Gastroesophageal sphincter (tissue), 3 donors: ENCODE data around the gene SLC6A3.

Experiments
- POLR2A ChIP-seq, 2 donors: fragments of 450-650 bp; IDR thresholded peaks; one replicate each; pipeline ENCODE4 v1.6.1; 2017; ENCODE audit warnings: antibody characterized with exemption in 2 of 2, mild to moderate bottlenecking in 2 of 2, moderate library complexity in 1 of 2
- POLR2AphosphoS5 ChIP-seq: sonication (generic); formaldehyde crosslinking; IDR thresholded peaks from one replicate; pipeline ENCODE4 v1.6.1; 2017; ENCODE audit warnings: antibody characterized with exemption
- TF ChIP-seq, protein P1 (sequence below), 4 experiments: fragments of 200-600 bp in 2 of 4; fragments of 450-650 bp in 2 of 4; sonication (generic) in 1 of 4; IDR thresholded peaks; one replicate each; pipeline ENCODE4 v1.5.1; 2017 to 2019; ENCODE audit warnings: antibody characterized with exemption in 4 of 4, mild to moderate bottlenecking in 2 of 4, moderate library complexity in 2 of 4

DNA sequence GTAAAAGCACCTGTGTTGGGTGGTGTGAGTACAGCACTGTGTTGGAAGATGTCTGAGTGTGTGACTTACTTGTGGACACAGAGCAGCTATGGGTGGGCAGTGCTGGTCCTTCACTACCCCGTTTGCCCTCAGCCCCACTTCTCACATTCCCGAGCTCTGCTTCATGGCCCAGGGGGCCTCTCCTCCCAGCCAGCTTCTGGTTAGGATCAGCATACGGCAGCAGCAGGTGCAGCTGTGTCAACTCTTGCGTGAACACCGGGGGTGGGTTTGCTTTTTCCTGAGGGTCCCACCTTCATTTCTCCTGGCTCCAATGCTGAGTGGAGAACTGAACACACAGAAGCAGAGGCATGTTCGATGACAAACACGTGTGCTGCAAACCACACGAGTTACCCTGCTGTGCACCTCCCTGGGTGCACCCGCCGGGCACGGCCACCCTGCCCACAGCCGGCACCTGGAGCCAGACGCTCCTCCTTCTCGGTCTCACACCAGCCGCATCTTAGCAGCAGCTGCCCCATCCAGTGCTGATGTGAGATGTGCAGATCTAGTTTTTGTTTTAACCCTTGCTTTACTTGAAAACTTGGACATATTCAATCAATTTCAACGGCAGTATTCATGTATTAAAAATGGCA is 14.9 kb upstream of the SLC6A3 start:
- TF ChIP-seq, protein P1, sequence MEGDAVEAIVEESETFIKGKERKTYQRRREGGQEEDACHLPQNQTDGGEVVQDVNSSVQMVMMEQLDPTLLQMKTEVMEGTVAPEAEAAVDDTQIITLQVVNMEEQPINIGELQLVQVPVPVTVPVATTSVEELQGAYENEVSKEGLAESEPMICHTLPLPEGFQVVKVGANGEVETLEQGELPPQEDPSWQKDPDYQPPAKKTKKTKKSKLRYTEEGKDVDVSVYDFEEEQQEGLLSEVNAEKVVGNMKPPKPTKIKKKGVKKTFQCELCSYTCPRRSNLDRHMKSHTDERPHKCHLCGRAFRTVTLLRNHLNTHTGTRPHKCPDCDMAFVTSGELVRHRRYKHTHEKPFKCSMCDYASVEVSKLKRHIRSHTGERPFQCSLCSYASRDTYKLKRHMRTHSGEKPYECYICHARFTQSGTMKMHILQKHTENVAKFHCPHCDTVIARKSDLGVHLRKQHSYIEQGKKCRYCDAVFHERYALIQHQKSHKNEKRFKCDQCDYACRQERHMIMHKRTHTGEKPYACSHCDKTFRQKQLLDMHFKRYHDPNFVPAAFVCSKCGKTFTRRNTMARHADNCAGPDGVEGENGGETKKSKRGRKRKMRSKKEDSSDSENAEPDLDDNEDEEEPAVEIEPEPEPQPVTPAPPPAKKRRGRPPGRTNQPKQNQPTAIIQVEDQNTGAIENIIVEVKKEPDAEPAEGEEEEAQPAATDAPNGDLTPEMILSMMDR (IDR thresholded peaks at IDR 0.05), result no peak
- TF ChIP-seq POLR2A (IDR thresholded peaks at IDR 0.05), result no peak
- TF ChIP-seq POLR2AphosphoS5, result no peak
